HepG2 (cell line): ENCODE results near the gene TYMS. TPM values are rescaled to one million over a fixed set of nuclear protein-coding genes. Genes with fewer than 3 reads are reported as not detected.
A peak's percentile ranks its signal among the peaks of the same experiment; 100 is the strongest.

Experiments used
- EP300 ChIP-seq, 3 experiments: sonication (generic) in 1 of 3; formaldehyde crosslinking in 1 of 3; IDR thresholded peaks; 2 replicates each; pipeline versions ENCODE4 v1.5.1 to v1.6.1; 2011 to 2020; ENCODE audit warnings: low read depth in 2 of 3, low read length in 2 of 3, borderline replicate concordance in 1 of 3, improper control_type of control experiment in 1 of 3, mild to moderate bottlenecking in 1 of 3, missing genetic modification reagents in 1 of 3, moderate library complexity in 1 of 3
- EZH2 ChIP-seq: conservative IDR thresholded peaks from 2 replicates; pipeline ENCODE4 v1.6.1; 2012; ENCODE audit warnings: mild to moderate bottlenecking, low read depth, low read length, moderate library complexity
- GABPA ChIP-seq, 2 experiments: IDR thresholded peaks; 2 replicates each; pipeline ENCODE4 v1.6.1; 2011 to 2016; ENCODE audit warnings: low read depth in 2 of 2, low read length in 1 of 2, missing biosample characterization in 1 of 2, missing genetic modification characterization in 1 of 2
- HMG20B ChIP-seq: conservative IDR thresholded peaks from 2 replicates; pipeline ENCODE4 v1.6.1; 2016; ENCODE audit warnings: missing genetic modification reagents, missing compliant biosample characterization
- KLF16 ChIP-seq, 2 experiments: sonication (generic) in 1 of 2; formaldehyde crosslinking in 1 of 2; IDR thresholded peaks; 2 replicates each; pipeline versions ENCODE4 v1.6.1 to v1.8.0; 2016 to 2023; ENCODE audit warnings: missing genetic modification reagents in 2 of 2, missing compliant biosample characterization in 1 of 2
- MIER3 ChIP-seq: IDR thresholded peaks from 2 replicates; pipeline ENCODE4 v1.6.1; 2016; ENCODE audit warnings: missing compliant biosample characterization, borderline replicate concordance
- NFIC ChIP-seq: IDR thresholded peaks from 2 replicates; pipeline ENCODE4 v1.6.1; 2012; ENCODE audit warnings: mild to moderate bottlenecking, low read length, inconsistent platforms
- NKX3-1 ChIP-seq: sonication (generic); formaldehyde crosslinking; IDR thresholded peaks from 2 replicates; pipeline ENCODE4 v1.5.0; 2020; ENCODE audit warnings: missing genetic modification reagents
- SALL1 ChIP-seq: sonication (generic); formaldehyde crosslinking; IDR thresholded peaks from 2 replicates; pipeline ENCODE4 v1.8.0; 2022; ENCODE audit warnings: mild to moderate bottlenecking, missing genetic modification reagents
- SRY ChIP-seq: sonication (generic); formaldehyde crosslinking; IDR thresholded peaks from 2 replicates; pipeline ENCODE4 v1.8.0; 2022; ENCODE audit warnings: mild to moderate bottlenecking, missing genetic modification reagents
- TCF12 ChIP-seq, 2 experiments: fragments of 450-650 bp in 1 of 2; sonication (generic) in 1 of 2; formaldehyde crosslinking in 1 of 2; IDR thresholded peaks; 2 replicates each; pipeline versions ENCODE4 v1.6.1 to v1.8.0; 2017 to 2022; ENCODE audit warnings: antibody characterized with exemption in 1 of 2, mild to moderate bottlenecking in 1 of 2, missing genetic modification reagents in 1 of 2, moderate library complexity in 1 of 2
- YY1 ChIP-seq: IDR thresholded peaks from 2 replicates; pipeline ENCODE4 v1.6.1; 2011; ENCODE audit warnings: low read length, low read depth, moderate library complexity, mild to moderate bottlenecking; ENCODE audit not compliant: insufficient read depth, insufficient replicate concordance
- ZC3H4 ChIP-seq: sonication (generic); formaldehyde crosslinking; IDR thresholded peaks from 2 replicates; pipeline ENCODE4 v1.4.0; 2020; ENCODE audit warnings: missing genetic modification reagents, borderline replicate concordance
- ZNF44 ChIP-seq: sonication (generic); formaldehyde crosslinking; IDR thresholded peaks from 2 replicates; pipeline ENCODE4 v1.5.1; 2020; ENCODE audit warnings: mild to moderate bottlenecking, missing genetic modification reagents
- polyA plus RNA-seq, 8 experiments: library from polyadenylated mRNA; depleted of rRNA in 3 of 8; stranded (reverse) in 7 of 8; unstranded in 1 of 8; fragments of >200 nt; fragmentation: Illumina TruSeq in 4 of 8; extraction: Trizol in 4 of 8; gene quantifications; 2 replicates each; pipeline versions ENCODE4 v1.2.1 to v1.2.3, GENCODE V29; 2011 to 2016; ENCODE audit warnings: low read depth in 4 of 8, missing spikeins in 1 of 8, mixed read lengths in 1 of 8; ENCODE audit not compliant: insufficient read depth in 1 of 8
- total RNA-seq, 5 experiments: library from RNA; depleted of rRNA; stranded (reverse); fragments of >200 nt; fragmentation: Illumina TruSeq; extraction: Trizol; gene quantifications; 2 replicates each; pipeline ENCODE4 v1.2.3, GENCODE V29; 2016; ENCODE audit warnings: low read depth in 1 of 5
- TF ChIP-seq, protein P1 (sequence below): sonication (generic); formaldehyde crosslinking; IDR thresholded peaks from 2 replicates; pipeline ENCODE4 v1.5.0; 2020; ENCODE audit warnings: mild to moderate bottlenecking, missing genetic modification reagents, borderline replicate concordance
- TF ChIP-seq, protein P2 (sequence below): sonication (generic); IDR thresholded peaks from 2 replicates; pipeline ENCODE4 v1.6.1; 2016; ENCODE audit warnings: low read depth, borderline replicate concordance
- TF ChIP-seq, protein P3 (sequence below): IDR thresholded peaks from 2 replicates; pipeline ENCODE4 v1.6.1; 2016; ENCODE audit warnings: missing biosample characterization, missing genetic modification reagents, low read depth
- TF ChIP-seq, protein P4 (sequence below): IDR thresholded peaks from 2 replicates; pipeline ENCODE4 v1.6.1; 2012; ENCODE audit warnings: low read depth, low read length, improper control_type of control experiment

Gene TYMS
- total and polyA plus RNA-seq, 2 of the 13 experiments (the other 11 are each of a cell fraction or from before 2014, with no cell fraction given), result 80.1 to 106 TPM

DNA sequence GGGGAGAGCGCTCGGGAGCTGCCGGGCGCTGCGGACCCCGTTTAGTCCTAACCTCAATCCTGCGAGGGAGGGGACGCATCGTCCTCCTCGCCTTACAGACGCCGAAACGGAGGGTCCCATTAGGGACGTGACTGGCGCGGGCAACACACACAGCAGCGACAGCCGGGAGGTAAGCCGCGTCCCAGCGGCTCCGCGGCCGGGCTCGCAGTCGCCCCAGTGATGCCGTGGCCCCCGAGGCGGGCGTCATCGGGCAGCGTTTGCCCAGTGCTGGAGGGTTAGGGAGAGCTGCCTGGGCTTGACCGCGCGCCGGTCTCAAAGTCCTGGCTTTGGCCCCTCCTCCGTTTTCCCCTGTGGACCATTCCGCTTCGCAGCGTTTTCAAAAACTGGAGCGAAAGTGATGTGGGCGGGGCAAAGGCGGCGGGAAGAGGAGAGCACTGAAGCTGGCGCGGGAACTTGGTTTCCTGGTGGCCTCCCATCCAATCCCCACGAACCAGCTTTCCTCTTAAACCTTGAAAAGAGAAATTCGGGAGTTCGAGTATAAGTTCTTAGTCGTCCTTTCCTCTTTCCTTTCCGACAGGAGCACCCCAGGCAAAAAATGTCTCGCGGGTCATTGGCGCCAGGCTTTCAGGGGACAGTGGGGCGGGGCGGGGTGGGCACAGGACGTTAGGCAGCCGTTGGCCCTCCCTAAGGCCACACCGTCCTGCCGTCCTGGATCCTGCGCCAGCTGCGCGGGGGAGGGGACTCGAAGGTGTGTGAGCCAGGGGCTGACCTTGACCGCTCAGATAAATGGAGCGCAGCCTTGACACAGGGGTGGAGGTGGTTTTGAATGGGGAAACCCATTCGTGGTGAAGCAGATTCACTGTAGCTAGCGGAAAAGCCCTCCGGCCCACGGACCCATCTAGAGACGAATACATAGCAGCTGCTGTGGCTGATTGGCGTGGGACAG lies 821 bp downstream of the TYMS start (continued):
- TF ChIP-seq TCF12 (IDR thresholded peaks at IDR 0.05), result no peak
- TF ChIP-seq TCF12 (CRISPR knock-in tag; IDR thresholded peaks at IDR 0.05), result 0 out of 2 replicates have a peak, but pooled peaks have one; percentile 38
- TF ChIP-seq SALL1 (CRISPR knock-in tag), result peak; percentile 48
- TF ChIP-seq EP300 (IDR thresholded peaks at IDR 0.05; ENCODE audit: low read depth in 2 of 2, low read length in 2 of 2), result peak; percentile 31 to 40; a peak in 2 of 4 replicates
- peak; percentile 42 for TF ChIP-seq EP300 (CRISPR knock-in tag; IDR thresholded peaks at IDR 0.05; ENCODE audit: borderline replicate concordance)
- no peak; the same call in 1 of the 2 replicates for TF ChIP-seq NKX3-1 (CRISPR knock-in tag)
- no peak for TF ChIP-seq GABPA (IDR thresholded peaks at IDR 0.05; ENCODE audit: low read depth, low read length)
- peak; percentile 37; the same call in 1 of the 2 replicates for TF ChIP-seq GABPA (CRISPR knock-in tag; IDR thresholded peaks at IDR 0.05; ENCODE audit: low read depth)
- TF ChIP-seq HMG20B (CRISPR knock-in tag), result no peak
- peak; percentile 10 for TF ChIP-seq YY1
- TF ChIP-seq, protein P1, sequence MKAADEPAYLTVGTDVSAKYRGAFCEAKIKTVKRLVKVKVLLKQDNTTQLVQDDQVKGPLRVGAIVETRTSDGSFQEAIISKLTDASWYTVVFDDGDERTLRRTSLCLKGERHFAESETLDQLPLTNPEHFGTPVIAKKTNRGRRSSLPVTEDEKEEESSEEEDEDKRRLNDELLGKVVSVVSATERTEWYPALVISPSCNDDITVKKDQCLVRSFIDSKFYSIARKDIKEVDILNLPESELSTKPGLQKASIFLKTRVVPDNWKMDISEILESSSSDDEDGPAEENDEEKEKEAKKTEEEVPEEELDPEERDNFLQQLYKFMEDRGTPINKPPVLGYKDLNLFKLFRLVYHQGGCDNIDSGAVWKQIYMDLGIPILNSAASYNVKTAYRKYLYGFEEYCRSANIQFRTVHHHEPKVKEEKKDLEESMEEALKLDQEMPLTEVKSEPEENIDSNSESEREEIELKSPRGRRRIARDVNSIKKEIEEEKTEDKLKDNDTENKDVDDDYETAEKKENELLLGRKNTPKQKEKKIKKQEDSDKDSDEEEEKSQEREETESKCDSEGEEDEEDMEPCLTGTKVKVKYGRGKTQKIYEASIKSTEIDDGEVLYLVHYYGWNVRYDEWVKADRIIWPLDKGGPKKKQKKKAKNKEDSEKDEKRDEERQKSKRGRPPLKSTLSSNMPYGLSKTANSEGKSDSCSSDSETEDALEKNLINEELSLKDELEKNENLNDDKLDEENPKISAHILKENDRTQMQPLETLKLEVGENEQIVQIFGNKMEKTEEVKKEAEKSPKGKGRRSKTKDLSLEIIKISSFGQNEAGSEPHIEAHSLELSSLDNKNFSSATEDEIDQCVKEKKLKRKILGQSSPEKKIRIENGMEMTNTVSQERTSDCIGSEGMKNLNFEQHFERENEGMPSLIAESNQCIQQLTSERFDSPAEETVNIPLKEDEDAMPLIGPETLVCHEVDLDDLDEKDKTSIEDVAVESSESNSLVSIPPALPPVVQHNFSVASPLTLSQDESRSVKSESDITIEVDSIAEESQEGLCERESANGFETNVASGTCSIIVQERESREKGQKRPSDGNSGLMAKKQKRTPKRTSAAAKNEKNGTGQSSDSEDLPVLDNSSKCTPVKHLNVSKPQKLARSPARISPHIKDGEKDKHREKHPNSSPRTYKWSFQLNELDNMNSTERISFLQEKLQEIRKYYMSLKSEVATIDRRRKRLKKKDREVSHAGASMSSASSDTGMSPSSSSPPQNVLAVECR (CRISPR knock-in tag), result peak; percentile 79
- TF ChIP-seq ZNF44, result 0 out of 2 replicates have a peak, but pooled peaks have one; percentile 25
- peak; percentile 47; the same call in 1 of the 2 replicates for TF ChIP-seq MIER3 (CRISPR knock-in tag)
- no peak for TF ChIP-seq NFIC
- no peak for TF ChIP-seq EZH2
- TF ChIP-seq ZC3H4 (CRISPR knock-in tag), result 0 out of 2 replicates have a peak, but pooled peaks have one; percentile 21
- TF ChIP-seq, protein P2, sequence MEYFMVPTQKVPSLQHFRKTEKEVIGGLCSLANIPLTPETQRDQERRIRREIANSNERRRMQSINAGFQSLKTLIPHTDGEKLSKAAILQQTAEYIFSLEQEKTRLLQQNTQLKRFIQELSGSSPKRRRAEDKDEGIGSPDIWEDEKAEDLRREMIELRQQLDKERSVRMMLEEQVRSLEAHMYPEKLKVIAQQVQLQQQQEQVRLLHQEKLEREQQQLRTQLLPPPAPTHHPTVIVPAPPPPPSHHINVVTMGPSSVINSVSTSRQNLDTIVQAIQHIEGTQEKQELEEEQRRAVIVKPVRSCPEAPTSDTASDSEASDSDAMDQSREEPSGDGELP, result peak; percentile 81; the same call in 1 of the 2 replicates
- peak in 1 of 2 experiments; percentile 46; a peak in 1 of 4 replicates for TF ChIP-seq KLF16 (CRISPR knock-in tag; IDR thresholded peaks at IDR 0.05)
- peak; percentile 24; the same call in 1 of the 2 replicates for TF ChIP-seq SRY (CRISPR knock-in tag)
- TF ChIP-seq, protein P3, sequence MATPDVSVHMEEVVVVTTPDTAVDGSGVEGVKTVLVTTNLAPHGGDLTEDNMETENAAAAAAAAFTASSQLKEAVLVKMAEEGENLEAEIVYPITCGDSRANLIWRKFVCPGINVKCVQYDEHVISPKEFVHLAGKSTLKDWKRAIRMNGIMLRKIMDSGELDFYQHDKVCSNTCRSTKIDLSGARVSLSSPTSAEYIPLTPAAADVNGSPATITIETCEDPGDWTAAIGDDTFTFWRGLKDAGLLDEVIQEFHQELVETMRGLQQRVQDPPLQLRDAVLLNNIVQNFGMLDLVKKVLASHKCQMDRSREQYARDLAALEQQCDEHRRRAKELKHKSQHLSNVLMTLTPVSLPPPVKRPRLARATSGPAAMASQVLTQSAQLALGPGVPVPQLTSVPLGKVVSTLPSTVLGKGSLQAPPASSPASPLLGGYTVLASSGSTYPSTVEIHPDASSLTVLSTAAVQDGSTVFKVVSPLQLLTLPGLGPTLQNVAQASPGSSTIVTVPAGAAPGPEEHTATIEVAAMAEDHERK, result no peak
- TF ChIP-seq, protein P4, sequence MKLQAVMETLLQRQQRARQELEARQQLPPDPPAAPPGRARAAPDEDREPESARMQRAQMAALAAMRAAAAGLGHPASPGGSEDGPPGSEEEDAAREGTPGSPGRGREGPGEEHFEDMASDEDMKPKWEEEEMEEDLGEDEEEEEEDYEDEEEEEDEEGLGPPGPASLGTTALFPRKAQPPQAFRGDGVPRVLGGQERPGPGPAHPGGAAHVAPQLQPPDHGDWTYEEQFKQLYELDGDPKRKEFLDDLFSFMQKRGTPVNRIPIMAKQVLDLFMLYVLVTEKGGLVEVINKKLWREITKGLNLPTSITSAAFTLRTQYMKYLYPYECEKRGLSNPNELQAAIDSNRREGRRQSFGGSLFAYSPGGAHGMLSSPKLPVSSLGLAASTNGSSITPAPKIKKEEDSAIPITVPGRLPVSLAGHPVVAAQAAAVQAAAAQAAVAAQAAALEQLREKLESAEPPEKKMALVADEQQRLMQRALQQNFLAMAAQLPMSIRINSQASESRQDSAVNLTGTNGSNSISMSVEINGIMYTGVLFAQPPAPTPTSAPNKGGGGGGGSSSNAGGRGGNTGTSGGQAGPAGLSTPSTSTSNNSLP, result no peak
